ENCODE measurements around the gene DAD1.

Gene DAD1

GRCh38 chr14:22537436-22538310 lies 51.4 kb downstream of the DAD1 start:
- Histone ChIP-seq H3K79me2 (ENCODE audit: control insufficient read depth, insufficient read depth, low read length) (no peaks in the 10 kb centered on the region), H2BK15ac (replicated peaks; ENCODE audit: low read depth) (no peak overlapping the region), H3K79me1 (ENCODE audit: low read length) (no peaks in the 10 kb centered on the region), H3K56ac (ENCODE audit: low read length) (no peak overlapping the region), H3K18ac (ENCODE audit: low read length) (no peak overlapping the region), H2BK120ac (ENCODE audit: low read depth, low read length) (no peak overlapping the region), H3K27me3 (ENCODE audit: insufficient read depth, low read length, poor library complexity) (no peaks in the 10 kb centered on the region), H4K8ac (ENCODE audit: low read depth, low read length) (no peak overlapping the region), H2AK5ac (ENCODE audit: low read length) (no peak overlapping the region), H3K23ac (ENCODE audit: low read length) (no peak overlapping the region), H3K4me2 (ENCODE audit: low read length) (no peak overlapping the region), H4K5ac (ENCODE audit: low read length) (no peak overlapping the region), H3K9ac (ENCODE audit: low read length) (no peak overlapping the region), H3K4me1 (ENCODE audit: control insufficient read depth, low read depth, low read length) (no peaks in the 10 kb centered on the region), H3K36me3 (ENCODE audit: control insufficient read depth, insufficient read depth, low read length) (no peaks in the 10 kb centered on the region), H3K4ac (ENCODE audit: low read depth, low read length) (no peak overlapping the region), H3K27ac (ENCODE audit: low read depth, low read length) (no peak overlapping the region), H2BK5ac (ENCODE audit: low read length) (no peak overlapping the region), H3K4me3 (ENCODE audit: low read length) (no peak overlapping the region)
- DNase-seq: no peak
- no CpG with 5 or more reads among the region's 8 CpGs for WGBS (ENCODE audit: extremely low coverage, insufficient coverage, low lambda C conversion rate)

- Histone ChIP-seq H3K4ac (ENCODE audit: low read depth, low read length) (no peak overlapping the region), H3K4me2 (ENCODE audit: low read length) (no peak overlapping the region), H2BK120ac (ENCODE audit: low read depth, low read length) (no peak overlapping the region), H3K79me2 (ENCODE audit: control insufficient read depth, insufficient read depth, low read length) (no peaks in the 10 kb centered on the region), H3K56ac (ENCODE audit: low read length) (no peak overlapping the region), H4K8ac (ENCODE audit: low read depth, low read length) (no peak overlapping the region), H2BK5ac (ENCODE audit: low read length) (no peak overlapping the region), H2AK5ac (ENCODE audit: low read length) (no peak overlapping the region), H3K9ac (ENCODE audit: low read length) (no peak overlapping the region), H3K4me1 (ENCODE audit: control insufficient read depth, low read depth, low read length) (no peaks in the 10 kb centered on the region), H3K23ac (ENCODE audit: low read length) (no peak overlapping the region), H3K27me3 (ENCODE audit: insufficient read depth, low read length, poor library complexity) (no peaks in the 10 kb centered on the region), H3K18ac (ENCODE audit: low read length) (no peak overlapping the region), H4K5ac (ENCODE audit: low read length) (no peak overlapping the region), H3K4me3 (ENCODE audit: low read length) (no peak overlapping the region), H3K79me1 (ENCODE audit: low read length) (no peaks in the 10 kb centered on the region), H2BK15ac (replicated peaks; ENCODE audit: low read depth) (no peak overlapping the region), H3K36me3 (ENCODE audit: control insufficient read depth, insufficient read depth, low read length) (no peaks in the 10 kb centered on the region), H3K27ac (ENCODE audit: low read depth, low read length) (no peak overlapping the region)
- peak; percentile 85 for DNase-seq
- no CpG with 5 or more reads among the region's 6 CpGs for WGBS (ENCODE audit: extremely low coverage, insufficient coverage, low lambda C conversion rate)
Observed at GRCh38 chr14:22536853-22537338, 52.1 kb downstream of the DAD1 start.

GRCh38 chr14:22535916-22536315 lies 53.1 kb downstream of the DAD1 start:
- Histone ChIP-seq H4K5ac (ENCODE audit: low read length) (no peak overlapping the region), H2AK5ac (ENCODE audit: low read length) (no peak overlapping the region), H3K27ac (ENCODE audit: low read depth, low read length) (no peak overlapping the region), H3K36me3 (ENCODE audit: control insufficient read depth, insufficient read depth, low read length) (no peaks in the 10 kb centered on the region), H3K4me3 (ENCODE audit: low read length) (no peak overlapping the region), H2BK15ac (replicated peaks; ENCODE audit: low read depth) (no peak overlapping the region), H3K4ac (ENCODE audit: low read depth, low read length) (no peak overlapping the region), H3K27me3 (ENCODE audit: insufficient read depth, low read length, poor library complexity) (no peaks in the 10 kb centered on the region), H3K4me2 (ENCODE audit: low read length) (no peak overlapping the region), H3K4me1 (ENCODE audit: control insufficient read depth, low read depth, low read length) (no peaks in the 10 kb centered on the region), H3K79me2 (ENCODE audit: control insufficient read depth, insufficient read depth, low read length) (no peaks in the 10 kb centered on the region), H3K23ac (ENCODE audit: low read length) (no peak overlapping the region), H2BK120ac (ENCODE audit: low read depth, low read length) (no peak overlapping the region), H3K18ac (ENCODE audit: low read length) (no peak overlapping the region), H3K56ac (ENCODE audit: low read length) (no peak overlapping the region), H3K79me1 (ENCODE audit: low read length) (no peaks in the 10 kb centered on the region), H3K9ac (ENCODE audit: low read length) (no peak overlapping the region), H4K8ac (ENCODE audit: low read depth, low read length) (no peak overlapping the region), H2BK5ac (ENCODE audit: low read length) (no peak overlapping the region)
- no peak for DNase-seq

- Histone ChIP-seq H3K4ac (ENCODE audit: low read depth, low read length) (no peak overlapping the region), H3K4me1 (ENCODE audit: control insufficient read depth, low read depth, low read length) (no peaks in the 10 kb centered on the region), H3K4me3 (ENCODE audit: low read length) (no peak overlapping the region), H2AK5ac (ENCODE audit: low read length) (no peak overlapping the region), H4K8ac (ENCODE audit: low read depth, low read length) (no peak overlapping the region), H3K79me2 (ENCODE audit: control insufficient read depth, insufficient read depth, low read length) (no peaks in the 10 kb centered on the region), H4K5ac (ENCODE audit: low read length) (no peak overlapping the region), H3K27me3 (ENCODE audit: insufficient read depth, low read length, poor library complexity) (no peaks in the 10 kb centered on the region), H3K4me2 (ENCODE audit: low read length) (no peak overlapping the region), H3K9ac (ENCODE audit: low read length) (no peak overlapping the region), H2BK5ac (ENCODE audit: low read length) (no peak overlapping the region), H2BK15ac (replicated peaks; ENCODE audit: low read depth) (no peak overlapping the region), H3K23ac (ENCODE audit: low read length) (no peak overlapping the region), H3K18ac (ENCODE audit: low read length) (no peak overlapping the region), H3K56ac (ENCODE audit: low read length) (no peak overlapping the region), H2BK120ac (ENCODE audit: low read depth, low read length) (no peak overlapping the region), H3K27ac (ENCODE audit: low read depth, low read length) (no peak overlapping the region), H3K79me1 (ENCODE audit: low read length) (no peaks in the 10 kb centered on the region), H3K36me3 (ENCODE audit: control insufficient read depth, insufficient read depth, low read length) (no peaks in the 10 kb centered on the region)
- DNase-seq: no peak
- no CpG with 5 or more reads among the region's 1 CpG for WGBS (ENCODE audit: extremely low coverage, insufficient coverage, low lambda C conversion rate)
Observed at GRCh38 chr14:22535126-22535525, 53.9 kb downstream of the DAD1 start.

- Histone ChIP-seq H3K79me1 (ENCODE audit: low read length) (no peaks in the 10 kb centered on the region), H3K4me1 (ENCODE audit: control insufficient read depth, low read depth, low read length) (no peaks in the 10 kb centered on the region), H3K9ac (ENCODE audit: low read length) (no peak overlapping the region), H3K23ac (ENCODE audit: low read length) (no peak overlapping the region), H3K56ac (ENCODE audit: low read length) (no peak overlapping the region), H2BK5ac (ENCODE audit: low read length) (no peak overlapping the region), H2BK120ac (ENCODE audit: low read depth, low read length) (no peak overlapping the region), H3K4me3 (ENCODE audit: low read length) (no peak overlapping the region), H4K5ac (ENCODE audit: low read length) (no peak overlapping the region), H3K27me3 (ENCODE audit: insufficient read depth, low read length, poor library complexity) (no peaks in the 10 kb centered on the region), H3K18ac (ENCODE audit: low read length) (no peak overlapping the region), H3K36me3 (ENCODE audit: control insufficient read depth, insufficient read depth, low read length) (no peaks in the 10 kb centered on the region), H3K79me2 (ENCODE audit: control insufficient read depth, insufficient read depth, low read length) (no peaks in the 10 kb centered on the region), H2AK5ac (ENCODE audit: low read length) (no peak overlapping the region), H3K27ac (ENCODE audit: low read depth, low read length) (no peak overlapping the region), H3K4me2 (ENCODE audit: low read length) (no peak overlapping the region), H4K8ac (ENCODE audit: low read depth, low read length) (no peak overlapping the region), H3K4ac (ENCODE audit: low read depth, low read length) (no peak overlapping the region), H2BK15ac (replicated peaks; ENCODE audit: low read depth) (no peak overlapping the region)
- WGBS (ENCODE audit: extremely low coverage, insufficient coverage, low lambda C conversion rate): no CpG with 5 or more reads among the region's 5 CpGs
- DNase-seq: no peak
Observed at GRCh38 chr14:22534547-22534946, 54.5 kb downstream of the DAD1 start.
